Right atrium auricular region (tissue), 2 donors: ENCODE data around the gene ASTN2. TPM values are rescaled to one million over a fixed set of nuclear protein-coding genes. Genes with fewer than 3 reads are reported as not detected.

Experiments
- DNase-seq: peaks from one replicate; pipeline ENCODE4 v3.0.0-alpha.2; 2019; ENCODE audit warnings: low spot score
- H3K27ac ChIP-seq, 2 donors: fragments of 200-600 bp; sonication (generic); 1 replicate in 1 of 2; 2 replicates in 1 of 2; pipeline ENCODE4 v1.5.1; 2016 to 2019
- H3K27me3 ChIP-seq, 2 donors: fragments of 200-600 bp; sonication (generic); one replicate each; pipeline versions ENCODE4 v1.5.1 to v1.6.0; 2017 to 2019
- H3K36me3 ChIP-seq: fragments of 200-600 bp; sonication (generic); one replicate; pipeline ENCODE4 v1.5.1; 2016
- H3K4me1 ChIP-seq, 2 donors: fragments of 200-600 bp; sonication (generic); one replicate each; pipeline versions ENCODE4 v1.5.1 to v1.6.0; 2017 to 2019
- H3K4me3 ChIP-seq, 2 donors: fragments of 200-600 bp; sonication (generic); 1 replicate in 1 of 2; 2 replicates in 1 of 2; pipeline ENCODE4 v1.5.1; 2017 to 2019; ENCODE audit warnings: mild to moderate bottlenecking in 1 of 2, moderate library complexity in 1 of 2
- H3K9me3 ChIP-seq, 2 donors: fragments of 200-600 bp; sonication (generic); one replicate each; pipeline ENCODE4 v1.5.1; 2019
- total RNA-seq, 2 donors: library from RNA; depleted of rRNA; stranded (reverse); fragments of >200 nt; gene quantifications; one replicate each; pipeline ENCODE4 v1.1.0, GENCODE V29; 2016
- TF ChIP-seq, protein P1 (sequence below), 2 donors: fragments of 200-600 bp; sonication (generic); IDR thresholded peaks; one replicate each; pipeline ENCODE4 v1.5.1; 2019; ENCODE audit warnings: antibody characterized with exemption in 2 of 2

ASTN2 gene
- total RNA-seq, 2 donors from 2014 or later, result 11.1 to 32.2 TPM

DNA sequence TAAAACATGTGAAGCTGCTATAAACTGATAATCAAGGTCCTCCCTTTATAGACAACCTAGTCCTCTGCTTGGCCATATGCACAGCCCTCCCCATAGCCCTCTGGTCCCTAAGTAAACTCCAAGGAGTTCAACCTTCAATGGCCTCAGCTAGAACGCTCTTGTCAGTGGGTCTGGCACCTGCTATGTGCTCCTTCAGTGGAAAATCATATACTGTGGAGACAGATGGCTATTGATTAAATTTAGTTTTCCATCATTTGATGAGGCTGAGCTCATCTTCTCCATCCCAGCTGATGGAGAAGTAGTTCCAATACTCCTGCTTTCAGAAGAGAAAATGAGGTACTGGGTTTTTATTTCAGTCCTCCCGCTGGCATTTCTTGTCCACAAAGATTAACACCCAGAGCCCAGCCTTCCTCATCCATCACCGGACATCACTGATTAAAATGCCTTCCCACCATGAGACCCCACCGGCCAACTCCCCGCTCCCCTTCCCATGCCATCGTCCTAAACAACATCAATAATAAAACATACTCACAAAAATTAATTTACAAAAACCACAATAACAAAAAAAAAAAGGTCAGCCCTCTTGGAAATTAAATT, 593.1 kb downstream of the ASTN2 start:
- no peaks in the 10 kb centered on the region for H3K9me3 ChIP-seq
- H3K4me3 ChIP-seq, result no peak overlapping the region
- H3K27me3 ChIP-seq, result no peaks in the 10 kb centered on the region
- H3K27ac ChIP-seq, result no peak overlapping the region
- no peak for DNase-seq
- no peaks in the 10 kb centered on the region for H3K36me3 ChIP-seq
- no peaks in the 10 kb centered on the region for H3K4me1 ChIP-seq
- TF ChIP-seq, protein P1, sequence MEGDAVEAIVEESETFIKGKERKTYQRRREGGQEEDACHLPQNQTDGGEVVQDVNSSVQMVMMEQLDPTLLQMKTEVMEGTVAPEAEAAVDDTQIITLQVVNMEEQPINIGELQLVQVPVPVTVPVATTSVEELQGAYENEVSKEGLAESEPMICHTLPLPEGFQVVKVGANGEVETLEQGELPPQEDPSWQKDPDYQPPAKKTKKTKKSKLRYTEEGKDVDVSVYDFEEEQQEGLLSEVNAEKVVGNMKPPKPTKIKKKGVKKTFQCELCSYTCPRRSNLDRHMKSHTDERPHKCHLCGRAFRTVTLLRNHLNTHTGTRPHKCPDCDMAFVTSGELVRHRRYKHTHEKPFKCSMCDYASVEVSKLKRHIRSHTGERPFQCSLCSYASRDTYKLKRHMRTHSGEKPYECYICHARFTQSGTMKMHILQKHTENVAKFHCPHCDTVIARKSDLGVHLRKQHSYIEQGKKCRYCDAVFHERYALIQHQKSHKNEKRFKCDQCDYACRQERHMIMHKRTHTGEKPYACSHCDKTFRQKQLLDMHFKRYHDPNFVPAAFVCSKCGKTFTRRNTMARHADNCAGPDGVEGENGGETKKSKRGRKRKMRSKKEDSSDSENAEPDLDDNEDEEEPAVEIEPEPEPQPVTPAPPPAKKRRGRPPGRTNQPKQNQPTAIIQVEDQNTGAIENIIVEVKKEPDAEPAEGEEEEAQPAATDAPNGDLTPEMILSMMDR (IDR thresholded peaks at IDR 0.05), result no peak

DNA sequence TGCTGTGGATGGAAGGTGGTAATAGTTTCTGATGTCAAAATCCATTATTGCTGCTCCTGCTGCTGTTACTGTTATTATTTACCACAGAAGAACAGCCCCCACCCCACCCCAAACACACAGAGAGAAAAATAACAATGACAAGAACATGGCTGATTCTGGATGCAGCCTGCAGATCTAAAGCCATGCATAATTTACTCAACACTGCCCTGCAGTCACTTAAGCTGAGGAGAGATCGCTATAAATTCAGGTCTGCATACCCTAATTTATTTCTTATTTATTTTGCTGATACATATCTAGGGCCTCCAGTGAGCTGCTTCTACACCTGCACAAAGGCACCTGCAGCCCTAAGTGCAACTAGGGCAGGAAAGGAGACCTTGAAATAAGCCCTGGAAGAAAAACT, 595.7 kb downstream of the ASTN2 start:
- no peaks in the 10 kb centered on the region for H3K36me3 ChIP-seq
- no peaks in the 10 kb centered on the region for H3K4me1 ChIP-seq
- H3K27me3 ChIP-seq, result no peaks in the 10 kb centered on the region
- TF ChIP-seq, protein P1 (IDR thresholded peaks at IDR 0.05), result no peak
- no peak overlapping the region for H3K27ac ChIP-seq
- H3K4me3 ChIP-seq, result no peak overlapping the region
- DNase-seq, result no peak
- no peaks in the 10 kb centered on the region for H3K9me3 ChIP-seq

DNA sequence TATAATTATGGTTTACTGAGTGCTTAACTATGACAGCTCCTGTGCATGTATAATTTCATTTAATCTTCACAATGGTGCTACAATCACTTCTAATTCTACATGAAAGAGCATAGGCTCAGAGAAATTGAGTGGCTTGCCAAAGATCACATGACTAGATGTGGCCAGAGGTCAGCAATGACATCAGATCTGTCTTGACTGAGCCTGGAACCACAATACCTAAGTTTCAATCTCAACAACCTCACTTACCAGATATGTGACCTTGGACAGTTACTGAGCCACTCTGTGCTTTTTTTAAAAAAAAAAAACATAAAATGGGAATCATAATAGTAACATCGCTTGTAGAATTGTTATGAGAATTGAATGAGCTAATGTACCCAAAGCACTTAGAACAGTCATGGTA, 597.1 kb downstream of the ASTN2 start:
- DNase-seq, result no peak
- Histone ChIP-seq H3K9me3 (no peaks in the 10 kb centered on the region), H3K27ac (no peak overlapping the region), H3K36me3 (no peaks in the 10 kb centered on the region), H3K4me1 (no peaks in the 10 kb centered on the region), H3K27me3 (no peaks in the 10 kb centered on the region), H3K4me3 (no peak overlapping the region)
- TF ChIP-seq, protein P1 (IDR thresholded peaks at IDR 0.05), result no peak

DNA sequence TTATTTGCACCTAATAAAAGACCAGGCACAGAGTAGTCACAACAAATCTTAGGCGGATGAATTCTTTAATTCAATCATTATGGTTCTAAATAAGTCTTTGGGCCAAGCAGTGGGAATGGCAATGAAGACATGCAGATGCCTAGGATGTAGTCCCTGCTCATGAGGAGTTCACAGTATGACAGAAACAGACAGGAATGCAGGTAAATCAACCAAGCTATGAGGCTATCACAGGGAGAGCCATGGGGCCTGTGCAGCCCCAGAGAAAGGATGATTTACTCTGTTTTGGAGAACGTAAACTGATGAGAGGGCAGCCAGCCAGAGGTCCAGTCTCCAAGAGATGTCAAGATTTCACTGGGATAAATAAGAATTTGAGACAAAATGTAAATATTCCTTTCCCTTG, 598.4 kb downstream of the ASTN2 start:
- Histone ChIP-seq H3K36me3 (no peaks in the 10 kb centered on the region), H3K9me3 (no peaks in the 10 kb centered on the region), H3K4me3 (no peak overlapping the region), H3K27me3 (no peaks in the 10 kb centered on the region), H3K4me1 (no peaks in the 10 kb centered on the region), H3K27ac (no peak overlapping the region)
- no peak for DNase-seq
- TF ChIP-seq, protein P1 (IDR thresholded peaks at IDR 0.05), result no peak

DNA sequence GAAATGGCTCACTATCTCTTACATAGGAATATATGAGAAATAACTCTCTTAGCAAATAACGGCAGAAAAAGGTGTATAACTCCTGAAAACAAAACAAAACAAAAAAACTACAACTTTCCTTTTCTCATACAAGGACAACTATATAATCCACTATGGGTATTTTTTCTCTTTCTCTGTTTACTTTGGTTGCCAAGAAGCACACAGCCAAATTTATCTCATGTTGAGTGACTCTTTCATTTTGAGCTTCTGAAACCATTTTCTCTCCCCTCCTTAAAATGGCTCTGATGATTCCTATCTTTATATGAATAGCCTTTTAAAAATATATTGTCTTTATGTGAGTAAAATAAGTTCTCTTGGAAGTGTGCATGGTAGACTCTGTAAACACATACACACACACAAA, 599.0 kb downstream of the ASTN2 start:
- H3K9me3 ChIP-seq, result no peaks in the 10 kb centered on the region
- TF ChIP-seq, protein P1 (IDR thresholded peaks at IDR 0.05), result no peak
- H3K4me3 ChIP-seq, result no peak overlapping the region
- no peaks in the 10 kb centered on the region for H3K27me3 ChIP-seq
- DNase-seq, result no peak
- no peak overlapping the region for H3K27ac ChIP-seq
- no peaks in the 10 kb centered on the region for H3K4me1 ChIP-seq
- no peaks in the 10 kb centered on the region for H3K36me3 ChIP-seq

DNA sequence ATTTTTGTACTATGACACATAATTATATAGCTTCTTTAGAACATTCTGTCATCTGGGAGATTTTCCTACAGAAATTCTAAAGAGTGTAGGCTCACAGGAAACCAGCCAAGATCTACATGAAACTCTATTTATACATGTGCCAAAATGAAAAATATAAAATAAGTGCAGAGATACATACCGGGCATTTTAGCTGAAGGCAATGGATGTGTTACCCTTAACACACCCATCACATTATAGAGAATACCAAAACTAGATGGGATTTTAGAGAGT, 601.9 kb downstream of the ASTN2 start:
- TF ChIP-seq, protein P1 (IDR thresholded peaks at IDR 0.05), result no peak
- no peak overlapping the region for H3K27ac ChIP-seq
- no peak for DNase-seq
- H3K9me3 ChIP-seq, result no peaks in the 10 kb centered on the region
- no peaks in the 10 kb centered on the region for H3K36me3 ChIP-seq
- no peak overlapping the region for H3K4me3 ChIP-seq
- no peaks in the 10 kb centered on the region for H3K4me1 ChIP-seq
- no peaks in the 10 kb centered on the region for H3K27me3 ChIP-seq
